Activated CD4-positive, CD25-positive, alpha-beta regulatory T cell treated with anti-CD3 and anti-CD28 coated beads, Interleukin-2, amount 50 U/mL, for 24 hours (primary cell): Measurements from ENCODE around the gene AADACL2.
"Not testable (repeated sequence)": the region's sequence is repeated elsewhere in the genome, so short reads cannot be mapped to it uniquely, and the experiment has no call there.

ENCODE experiments used
- ATAC-seq, 2 donors: fragments of 150-1000 bp; cut with Tn5 transposase; one replicate each; pipeline ENCODE4 v1.10.0; 2021; ENCODE audit warnings: mild to moderate bottlenecking in 1 of 2, moderate library complexity in 1 of 2

The AADACL2 gene

GRCh38 chr3:151733613-151734012 lies at the start of gene AADACL2:
AADACL2 (plus strand) TSS chr3:151733927; CDS start chr3:151734036, 109 bp downstream.
- ATAC-seq: no peak

GRCh38 chr3:151684094-151684493 lies 49.6 kb upstream of the AADACL2 start:
- ATAC-seq: no peak

- ATAC-seq: no peak
These were observed 47.5 kb upstream of the AADACL2 start for GRCh38 chr3:151686257-151686656.

GRCh38 chr3:151687076-151687475 lies 46.7 kb upstream of the AADACL2 start:
- no peak for ATAC-seq

GRCh38 chr3:151688571-151688970 lies 45.2 kb upstream of the AADACL2 start:
- no peak for ATAC-seq

GRCh38 chr3:151690645-151691044 lies 43.1 kb upstream of the AADACL2 start:
- ATAC-seq: no peak

- no peak for ATAC-seq
These were observed 36.2 kb upstream of the AADACL2 start for GRCh38 chr3:151697496-151697895.

- no peak for ATAC-seq
These were observed 26.5 kb upstream of the AADACL2 start for GRCh38 chr3:151707216-151707615.

- no peak for ATAC-seq
These were observed 24.9 kb upstream of the AADACL2 start for GRCh38 chr3:151708868-151709267.

GRCh38 chr3:151709847-151710246 lies 23.9 kb upstream of the AADACL2 start:
- no peak for ATAC-seq

GRCh38 chr3:151721294-151721693 lies 12.4 kb upstream of the AADACL2 start:
- no peak for ATAC-seq

- no peak for ATAC-seq
These were observed 10.9 kb upstream of the AADACL2 start for GRCh38 chr3:151722856-151723255.

GRCh38 chr3:151724576-151725562 lies 8.9 kb upstream of the AADACL2 start:
- no peak for ATAC-seq

- ATAC-seq: no peak
These were observed 7.7 kb upstream of the AADACL2 start for GRCh38 chr3:151726016-151726415.

GRCh38 chr3:151732861-151733260 lies 866 bp upstream of the AADACL2 start:
- ATAC-seq: no peak

- no peak for ATAC-seq
These were observed 6.9 kb downstream of the AADACL2 start for GRCh38 chr3:151740581-151740980.

- no peak for ATAC-seq
These were observed 10.1 kb downstream of the AADACL2 start for GRCh38 chr3:151743855-151744254.

GRCh38 chr3:151750181-151750580 lies 16.5 kb downstream of the AADACL2 start:
- no peak for ATAC-seq

- ATAC-seq: no peak
These were observed 17.0 kb downstream of the AADACL2 start for GRCh38 chr3:151750678-151751077.

- ATAC-seq: no peak
These were observed 17.4 kb downstream of the AADACL2 start for GRCh38 chr3:151751161-151751560.

GRCh38 chr3:151753846-151754245 lies 20.1 kb downstream of the AADACL2 start:
- ATAC-seq: no peak

GRCh38 chr3:151761581-151761980 lies 27.9 kb downstream of the AADACL2 start:
- ATAC-seq: no peak

GRCh38 chr3:151764699-151765098 lies 31.0 kb downstream of the AADACL2 start:
- not testable (repeated sequence) for ATAC-seq

GRCh38 chr3:151765685-151766084 lies 32.0 kb downstream of the AADACL2 start:
- ATAC-seq: no peak
